Mesenchymal stem cell (in vitro differentiated cells and primary cell): Measurements from ENCODE around the gene STX3.

Source experiments
- DNase-seq: peaks from one replicate; pipeline ENCODE4 v3.0.0-alpha.2; 2013
- H2AFZ ChIP-seq: one replicate; pipeline ENCODE4 v1.6.1; 2013; ENCODE audit warnings: low read depth, mild to moderate bottlenecking, control low read depth, inconsistent platforms, low read length, moderate library complexity
- H2AK5ac ChIP-seq: 2 replicates; pipeline ENCODE4 v1.6.1; 2013; ENCODE audit warnings: low read length, moderate library complexity, mild to moderate bottlenecking, inconsistent platforms; ENCODE audit not compliant: severe bottlenecking
- H2BK120ac ChIP-seq: one replicate; pipeline ENCODE4 v1.6.1; 2013; ENCODE audit warnings: low read depth, mild to moderate bottlenecking, inconsistent platforms, low read length, moderate library complexity
- H2BK12ac ChIP-seq, 2 experiments: one replicate each; pipeline ENCODE4 v1.6.1; 2013; ENCODE audit warnings: inconsistent platforms in 2 of 2, low read length in 2 of 2, mild to moderate bottlenecking in 2 of 2, moderate library complexity in 2 of 2, control low read depth in 1 of 2
- H2BK15ac ChIP-seq: one replicate; pipeline ENCODE4 v1.6.1; 2013; ENCODE audit warnings: mild to moderate bottlenecking, low read depth, inconsistent platforms; ENCODE audit not compliant: poor library complexity, severe bottlenecking
- H2BK5ac ChIP-seq: 2 replicates; pipeline ENCODE4 v1.6.1; 2013; ENCODE audit warnings: low read depth, mild to moderate bottlenecking, low read length, control low read depth, inconsistent platforms; ENCODE audit not compliant: poor library complexity, severe bottlenecking
- H3K14ac ChIP-seq, 2 experiments: one replicate each; pipeline ENCODE4 v1.6.1; 2013; ENCODE audit warnings: inconsistent platforms in 2 of 2, low read length in 2 of 2, control low read depth in 1 of 2, mild to moderate bottlenecking in 1 of 2, moderate library complexity in 1 of 2
- H3K18ac ChIP-seq, 2 experiments: one replicate each; pipeline ENCODE4 v1.6.1; 2013; ENCODE audit warnings: inconsistent platforms in 2 of 2, low read length in 2 of 2, control low read depth in 1 of 2, low read depth in 1 of 2, mild to moderate bottlenecking in 1 of 2
- H3K23ac ChIP-seq, 2 experiments: one replicate each; pipeline ENCODE4 v1.6.1; 2013; ENCODE audit warnings: inconsistent platforms in 2 of 2, low read length in 2 of 2, mild to moderate bottlenecking in 2 of 2, moderate library complexity in 2 of 2, control low read depth in 1 of 2
- H3K27ac ChIP-seq: 2 replicates; pipeline ENCODE4 v1.5.1; 2013; ENCODE audit warnings: mild to moderate bottlenecking, moderate library complexity, low read length, control low read depth, inconsistent platforms; ENCODE audit not compliant: poor library complexity, severe bottlenecking
- H3K27me3 ChIP-seq, 2 experiments: 2 replicates each; pipeline versions ENCODE4 v1.6.1 to v1.7.0; 2013; ENCODE audit warnings: low read length in 2 of 2, mild to moderate bottlenecking in 2 of 2, moderate library complexity in 2 of 2, control low read depth in 1 of 2, inconsistent platforms in 1 of 2; ENCODE audit not compliant: control insufficient read depth in 1 of 2, insufficient read depth in 1 of 2
- H3K36me3 ChIP-seq, 2 experiments: 2 replicates each; pipeline versions ENCODE4 v1.6.1 to v1.7.0; 2013; ENCODE audit warnings: low read length in 2 of 2, control low read depth in 1 of 2, inconsistent platforms in 1 of 2, low read depth in 1 of 2, mild to moderate bottlenecking in 1 of 2; ENCODE audit not compliant: insufficient read depth in 2 of 2, control insufficient read depth in 1 of 2
- H3K4ac ChIP-seq, 2 experiments: one replicate each; pipeline ENCODE4 v1.6.1; 2013; ENCODE audit warnings: inconsistent platforms in 2 of 2, low read length in 2 of 2, mild to moderate bottlenecking in 2 of 2, moderate library complexity in 2 of 2, control low read depth in 1 of 2, low read depth in 1 of 2
- H3K4me1 ChIP-seq: 2 replicates; pipeline ENCODE4 v1.6.1; 2013; ENCODE audit warnings: low read depth, low read length, control low read depth; ENCODE audit not compliant: control insufficient read depth, insufficient read depth
- H3K4me2 ChIP-seq: 2 replicates; pipeline ENCODE4 v1.6.1; 2013; ENCODE audit warnings: low read length, mild to moderate bottlenecking, inconsistent platforms; ENCODE audit not compliant: poor library complexity, severe bottlenecking
- H3K4me3 ChIP-seq, 2 experiments: 2 replicates each; pipeline versions ENCODE4 v1.5.1 to v1.7.0; 2013; ENCODE audit warnings: low read length in 2 of 2, mild to moderate bottlenecking in 2 of 2, control low read depth in 1 of 2, low read depth in 1 of 2; ENCODE audit not compliant: insufficient read depth in 1 of 2
- H3K79me1 ChIP-seq: replicated peaks from 2 replicates; pipeline ENCODE4 v1.6.1; 2013; ENCODE audit warnings: mild to moderate bottlenecking, control low read depth, low read length, inconsistent platforms; ENCODE audit not compliant: poor library complexity, severe bottlenecking
- H3K9ac ChIP-seq: 2 replicates; pipeline ENCODE4 v1.7.0; 2013; ENCODE audit warnings: mild to moderate bottlenecking, low read length, moderate library complexity
- H3K9me3 ChIP-seq: 2 replicates; pipeline ENCODE4 v1.7.0; 2013; ENCODE audit warnings: mild to moderate bottlenecking, low read length; ENCODE audit not compliant: control insufficient read depth
- H4K8ac ChIP-seq: one replicate; pipeline ENCODE4 v1.6.1; 2013; ENCODE audit warnings: inconsistent platforms, mild to moderate bottlenecking, low read length, moderate library complexity
- H4K91ac ChIP-seq: one replicate; pipeline ENCODE4 v1.6.1; 2013; ENCODE audit warnings: mild to moderate bottlenecking, low read length, inconsistent platforms
- WGBS: methylation state at CpG from one replicate; pipeline ENCODE4 v1.1.7; 2013; ENCODE audit warnings: mixed read lengths; 5-methylcytosine and 5-hydroxymethylcytosine counted together

The STX3 gene

DNA sequence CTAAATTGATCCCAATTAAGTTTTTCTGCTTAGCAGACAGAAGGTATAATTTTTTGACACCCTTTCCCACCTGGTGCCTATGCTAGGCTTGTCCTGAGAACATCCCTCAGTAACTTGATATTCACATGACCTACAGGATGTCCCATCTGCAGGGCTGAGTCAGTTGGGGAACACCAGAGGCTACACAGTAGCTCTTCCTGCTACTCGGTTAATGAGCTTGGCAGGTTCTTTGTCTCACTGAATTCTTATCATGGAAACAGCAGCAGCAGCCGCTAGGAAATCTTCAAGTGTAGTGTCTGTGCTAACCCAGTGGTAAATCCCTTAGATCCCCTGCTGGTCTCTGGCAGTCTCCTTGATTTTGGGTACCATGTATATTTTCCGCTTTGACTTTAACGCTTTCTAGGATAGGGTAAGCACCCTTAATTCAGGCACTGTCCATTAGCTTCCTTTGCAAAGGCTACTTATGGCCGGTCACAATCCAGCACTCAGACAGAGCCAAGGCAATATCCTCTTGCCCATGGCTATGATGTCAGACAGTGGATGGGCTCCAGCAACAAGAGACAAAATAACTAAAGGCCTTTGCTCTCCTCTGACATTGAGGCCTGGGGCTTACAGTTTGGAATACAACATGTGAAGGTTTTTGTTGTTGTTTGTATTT, 46.9 kb downstream of the STX3 start:
- Histone ChIP-seq H2AFZ (no peak overlapping the region), H3K27me3 (no peaks in the 10 kb centered on the region), H2BK15ac (no peak overlapping the region), H4K91ac (no peak overlapping the region), H3K23ac (no peak overlapping the region), H3K18ac (no peak overlapping the region), H3K27ac (peak overlapping the region; percentile 34), H2BK12ac (no peak overlapping the region), H3K9ac (peak overlapping the region; percentile 27), H3K4me3 (no peak overlapping the region), H2BK120ac (no peak overlapping the region), H3K79me1 (peaks cover 21% of the 10 kb centered on the region), H3K4me2 (no peak overlapping the region), H3K36me3 (peaks cover 29 to 82% of the 10 kb centered on the region in 2 experiments), H3K4ac (peak overlapping the region in 1 of 2 experiments; percentile 40), H2AK5ac (no peak overlapping the region), H2BK5ac (no peak overlapping the region), H3K9me3 (no peaks in the 10 kb centered on the region), H3K14ac (no peak overlapping the region), H3K4me1 (peaks cover 1% of the 10 kb centered on the region), H4K8ac (no peak overlapping the region)
- WGBS: 70% methylated on average over 5 of the region's 5 CpGs
- no peak for DNase-seq

DNA sequence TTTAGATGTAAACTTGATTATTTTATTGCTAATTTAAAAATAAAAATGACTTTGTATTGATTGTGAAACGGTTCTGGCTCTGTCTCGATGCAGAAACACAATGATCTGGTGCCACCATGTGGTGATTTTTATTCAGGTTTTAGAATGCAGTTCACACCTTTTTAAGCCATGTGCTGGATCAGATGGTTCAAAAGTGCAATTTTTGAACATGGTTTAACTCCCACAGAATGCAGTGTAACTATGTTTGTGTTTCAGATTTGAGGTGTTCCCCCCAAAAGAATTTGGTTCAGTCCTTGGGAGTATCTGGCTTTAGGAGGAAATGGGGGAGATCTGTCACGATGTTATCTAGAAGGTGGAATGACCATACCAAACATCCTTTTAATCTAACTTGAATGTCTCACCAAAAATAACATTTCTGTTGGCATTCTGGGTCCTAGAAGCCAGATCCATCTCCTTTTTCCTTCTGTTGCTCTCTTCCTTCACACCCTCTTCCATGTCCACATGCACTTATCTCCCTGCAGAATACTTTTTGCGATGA, 47.5 kb downstream of the STX3 start:
- 61% methylated on average over 4 of the region's 4 CpGs for WGBS
- Histone ChIP-seq H3K36me3 (peaks cover 30 to 82% of the 10 kb centered on the region in 2 experiments), H2AK5ac (no peak overlapping the region), H3K23ac (no peak overlapping the region), H3K27ac (no peak overlapping the region), H2BK15ac (no peak overlapping the region), H2BK120ac (no peak overlapping the region), H4K8ac (no peak overlapping the region), H2AFZ (no peak overlapping the region), H3K4me1 (peaks cover 1% of the 10 kb centered on the region), H3K4ac (no peak overlapping the region), H3K4me3 (no peak overlapping the region), H3K27me3 (no peaks in the 10 kb centered on the region), H3K9ac (no peak overlapping the region), H3K14ac (no peak overlapping the region), H3K9me3 (no peaks in the 10 kb centered on the region), H2BK5ac (no peak overlapping the region), H3K18ac (no peak overlapping the region), H2BK12ac (no peak overlapping the region), H4K91ac (no peak overlapping the region), H3K4me2 (no peak overlapping the region), H3K79me1 (peaks cover 23% of the 10 kb centered on the region)
- DNase-seq: peak; percentile 70

DNA sequence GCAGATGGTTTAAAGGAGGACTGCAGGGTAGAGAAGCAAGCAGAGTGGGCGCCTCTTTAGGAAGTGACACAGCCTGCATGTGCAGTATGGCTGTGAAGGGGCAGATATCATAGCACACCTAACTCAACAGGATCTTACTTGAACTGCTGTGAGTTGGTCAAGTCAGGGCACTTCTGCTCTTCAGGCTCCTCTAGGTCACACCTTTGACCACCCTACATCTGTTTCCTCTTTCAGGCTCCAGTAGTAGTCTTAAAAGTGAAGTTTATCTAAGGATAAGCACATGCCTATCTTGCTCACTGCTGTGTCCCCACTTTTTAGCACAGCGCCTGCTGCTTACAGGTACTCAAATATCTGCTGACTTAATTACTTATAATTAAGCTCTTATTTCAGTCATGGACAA, 48.9 kb downstream of the STX3 start:
- Histone ChIP-seq H3K27ac (no peak overlapping the region), H3K14ac (no peak overlapping the region), H3K9ac (no peak overlapping the region), H2AFZ (no peak overlapping the region), H2BK5ac (no peak overlapping the region), H3K18ac (no peak overlapping the region), H3K27me3 (no peaks in the 10 kb centered on the region), H2BK120ac (no peak overlapping the region), H3K79me1 (peaks cover 23% of the 10 kb centered on the region), H3K4me2 (no peak overlapping the region), H2BK12ac (no peak overlapping the region), H4K91ac (no peak overlapping the region), H3K4me3 (no peak overlapping the region), H3K4ac (no peak overlapping the region), H3K9me3 (no peaks in the 10 kb centered on the region), H4K8ac (no peak overlapping the region), H2AK5ac (no peak overlapping the region), H3K4me1 (peaks cover 1% of the 10 kb centered on the region), H3K23ac (no peak overlapping the region), H3K36me3 (peaks cover 28 to 89% of the 10 kb centered on the region in 2 experiments), H2BK15ac (no peak overlapping the region)
- 100% methylated on average over 2 of the region's 2 CpGs for WGBS
- no peak for DNase-seq

DNA sequence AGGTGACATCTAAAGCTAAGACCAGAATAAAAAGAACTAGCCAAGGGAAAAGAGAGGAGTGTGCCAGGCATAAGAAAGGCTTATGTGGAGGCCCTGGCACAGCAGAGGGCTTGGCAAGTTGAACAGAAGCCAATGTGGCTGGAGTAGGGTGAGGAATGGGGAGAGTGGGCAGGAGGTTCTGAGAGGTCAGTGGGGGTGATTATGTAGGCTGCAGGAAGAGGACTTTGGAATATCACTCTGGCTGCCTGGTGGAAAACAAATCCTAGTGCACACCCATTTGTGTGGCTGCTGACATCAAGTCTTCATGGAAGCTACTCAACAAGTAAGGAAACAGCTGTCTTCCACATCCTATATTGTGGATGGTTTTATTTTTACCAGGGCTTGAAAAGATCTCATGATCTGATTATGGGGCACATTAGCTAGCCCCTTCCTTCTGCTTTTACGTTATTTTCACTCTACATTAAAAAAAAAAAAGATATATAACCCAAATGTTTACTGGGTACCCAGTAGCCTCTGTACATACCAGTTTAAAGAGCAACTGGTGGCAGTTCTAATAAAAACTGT, 52.0 kb downstream of the STX3 start:
- Histone ChIP-seq H2BK12ac (no peak overlapping the region), H3K9ac (no peak overlapping the region), H2BK120ac (no peak overlapping the region), H4K8ac (no peak overlapping the region), H2AFZ (no peak overlapping the region), H3K23ac (no peak overlapping the region), H4K91ac (no peak overlapping the region), H2BK15ac (no peak overlapping the region), H3K27me3 (no peaks in the 10 kb centered on the region), H3K36me3 (peaks cover 22 to 63% of the 10 kb centered on the region in 2 experiments), H2BK5ac (no peak overlapping the region), H3K14ac (no peak overlapping the region), H2AK5ac (no peak overlapping the region), H3K4ac (no peak overlapping the region), H3K79me1 (peaks cover 26% of the 10 kb centered on the region), H3K4me3 (no peak overlapping the region), H3K4me1 (peaks cover 1% of the 10 kb centered on the region), H3K18ac (no peak overlapping the region), H3K9me3 (no peaks in the 10 kb centered on the region), H3K27ac (no peak overlapping the region), H3K4me2 (no peak overlapping the region)
- DNase-seq: no peak
- no CpG with 5 or more reads among the region's 1 CpG for WGBS
